Measurements from ENCODE around the gene RWDD1. TPM values are rescaled to one million over a fixed set of nuclear protein-coding genes. Genes with fewer than 3 reads are reported as not detected.
A peak's percentile ranks its signal among the peaks of the same experiment; 100 is the strongest.

RWDD1 gene
- total and polyA plus RNA-seq, 2 experiments from 2014 or later, result 37.2 to 70.7 TPM

- TF ChIP-seq, protein P1, sequence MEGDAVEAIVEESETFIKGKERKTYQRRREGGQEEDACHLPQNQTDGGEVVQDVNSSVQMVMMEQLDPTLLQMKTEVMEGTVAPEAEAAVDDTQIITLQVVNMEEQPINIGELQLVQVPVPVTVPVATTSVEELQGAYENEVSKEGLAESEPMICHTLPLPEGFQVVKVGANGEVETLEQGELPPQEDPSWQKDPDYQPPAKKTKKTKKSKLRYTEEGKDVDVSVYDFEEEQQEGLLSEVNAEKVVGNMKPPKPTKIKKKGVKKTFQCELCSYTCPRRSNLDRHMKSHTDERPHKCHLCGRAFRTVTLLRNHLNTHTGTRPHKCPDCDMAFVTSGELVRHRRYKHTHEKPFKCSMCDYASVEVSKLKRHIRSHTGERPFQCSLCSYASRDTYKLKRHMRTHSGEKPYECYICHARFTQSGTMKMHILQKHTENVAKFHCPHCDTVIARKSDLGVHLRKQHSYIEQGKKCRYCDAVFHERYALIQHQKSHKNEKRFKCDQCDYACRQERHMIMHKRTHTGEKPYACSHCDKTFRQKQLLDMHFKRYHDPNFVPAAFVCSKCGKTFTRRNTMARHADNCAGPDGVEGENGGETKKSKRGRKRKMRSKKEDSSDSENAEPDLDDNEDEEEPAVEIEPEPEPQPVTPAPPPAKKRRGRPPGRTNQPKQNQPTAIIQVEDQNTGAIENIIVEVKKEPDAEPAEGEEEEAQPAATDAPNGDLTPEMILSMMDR (IDR thresholded peaks at IDR 0.05; ENCODE audit: low read depth, low read length), result no peak
- H3K27ac ChIP-seq, result no peak within 1 kb of the TSS
- H3K4me3 ChIP-seq, result no peak within 1 kb of the TSS
- H3K27me3 ChIP-seq, result no peaks in the 10 kb centered on the region
- no peaks in the 10 kb centered on the region for H3K9me3 ChIP-seq (ENCODE audit: low read depth)
- DNase-seq (ENCODE audit: low read depth in 1 of 2, low spot score in 1 of 2), result no peak
- no peaks in the 10 kb centered on the region for H3K36me3 ChIP-seq
- no peaks in the 10 kb centered on the region for H3K4me1 ChIP-seq (ENCODE audit: low read depth)
Measured at GRCh38 chr6:116553451-116553850, 17.9 kb upstream of the RWDD1 start, which contains the start of gene CALHM4. Gene CALHM4, plus strand, starts transcription at chr6:116553751. Its CDS starts 43 bp downstream, at chr6:116553794.

GRCh38 chr6:116556065-116556464, 15.2 kb upstream of the RWDD1 start:
- Histone ChIP-seq H3K36me3 (no peaks in the 10 kb centered on the region), H3K4me3 (no peak overlapping the region), H3K27ac (no peak overlapping the region), H3K4me1 (ENCODE audit: low read depth) (no peaks in the 10 kb centered on the region), H3K27me3 (no peaks in the 10 kb centered on the region), H3K9me3 (ENCODE audit: low read depth) (no peaks in the 10 kb centered on the region)
- TF ChIP-seq, protein P1 (IDR thresholded peaks at IDR 0.05; ENCODE audit: low read depth, low read length), result no peak
- DNase-seq (ENCODE audit: low read depth in 1 of 2, low spot score in 1 of 2), result peak in 1 of 2 donors; percentile 49

GRCh38 chr6:116556814-116557415, 14.4 kb upstream of the RWDD1 start:
- DNase-seq (ENCODE audit: low read depth in 1 of 2, low spot score in 1 of 2), result no peak
- no peaks in the 10 kb centered on the region for H3K4me1 ChIP-seq (ENCODE audit: low read depth)
- H3K27me3 ChIP-seq, result no peaks in the 10 kb centered on the region
- no peak overlapping the region for H3K4me3 ChIP-seq
- TF ChIP-seq, protein P1 (IDR thresholded peaks at IDR 0.05; ENCODE audit: low read depth, low read length), result no peak
- H3K9me3 ChIP-seq (ENCODE audit: low read depth), result no peaks in the 10 kb centered on the region
- no peak overlapping the region for H3K27ac ChIP-seq
- no peaks in the 10 kb centered on the region for H3K36me3 ChIP-seq

DNA sequence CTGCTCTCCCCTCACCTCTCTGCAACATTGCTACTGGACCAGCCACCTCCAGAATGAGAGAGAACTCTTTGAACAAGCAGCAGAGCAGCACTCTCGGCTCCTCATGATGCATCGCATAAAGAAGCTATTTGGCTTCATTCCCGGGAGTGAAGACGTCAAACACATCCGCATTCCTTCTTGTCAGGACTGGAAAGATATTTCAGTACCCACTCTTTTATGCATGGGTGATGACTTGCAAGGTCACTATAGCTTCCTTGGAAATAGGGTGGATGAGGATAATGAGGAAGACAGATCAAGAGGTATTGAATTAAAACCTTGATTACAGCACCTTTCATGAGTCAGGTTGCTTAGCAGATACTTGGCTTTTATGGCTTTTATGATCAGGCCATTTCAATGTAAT, 13.4 kb upstream of the RWDD1 start:
- DNase-seq (ENCODE audit: low read depth in 1 of 2, low spot score in 1 of 2), result peak; percentile 62 to 97

DNA sequence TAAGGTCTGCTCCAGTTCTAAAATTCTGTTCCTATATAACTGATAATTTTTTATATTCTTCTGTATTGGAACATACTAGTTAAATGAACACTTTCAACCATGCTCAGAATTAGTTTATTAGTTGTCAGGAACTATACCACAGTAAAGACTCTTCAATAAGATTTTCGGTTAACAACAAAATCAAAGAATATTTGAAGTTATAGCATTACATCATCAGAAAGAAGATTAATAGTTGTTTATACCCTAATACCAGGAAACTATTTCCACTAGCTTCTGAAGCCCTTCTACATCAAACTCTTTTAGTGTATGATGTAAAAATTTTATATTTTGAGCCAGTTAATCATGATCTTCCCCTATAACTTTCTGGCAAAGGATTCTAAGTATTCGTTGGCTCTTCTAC, 11.2 kb upstream of the RWDD1 start:
- TF ChIP-seq, protein P1 (IDR thresholded peaks at IDR 0.05; ENCODE audit: low read depth, low read length), result no peak
- H3K4me1 ChIP-seq (ENCODE audit: low read depth), result peaks cover 7% of the 10 kb centered on the region
- H3K36me3 ChIP-seq, result no peaks in the 10 kb centered on the region
- no peak overlapping the region for H3K27ac ChIP-seq
- no peaks in the 10 kb centered on the region for H3K27me3 ChIP-seq
- H3K4me3 ChIP-seq, result no peak overlapping the region
- DNase-seq (ENCODE audit: low read depth in 1 of 2, low spot score in 1 of 2), result no peak
- no peaks in the 10 kb centered on the region for H3K9me3 ChIP-seq (ENCODE audit: low read depth)

More for the DNA sequence above, 13.4 kb upstream of the RWDD1 start:
- TF ChIP-seq, protein P1 (IDR thresholded peaks at IDR 0.05; ENCODE audit: low read depth, low read length), result no peak
- Histone ChIP-seq H3K27me3 (no peaks in the 10 kb centered on the region), H3K36me3 (no peaks in the 10 kb centered on the region), H3K4me3 (no peak overlapping the region), H3K9me3 (ENCODE audit: low read depth) (no peaks in the 10 kb centered on the region), H3K27ac (no peak overlapping the region), H3K4me1 (ENCODE audit: low read depth) (peaks cover 5% of the 10 kb centered on the region)
